SK-N-SH (cell line): Measurements from ENCODE around the gene MPZ. TPM values are rescaled to one million over a fixed set of nuclear protein-coding genes. Genes with fewer than 3 reads are reported as not detected.

Experiments used
- CTCF ChIA-PET: fragments of 300-600, 350-600 bp; formaldehyde crosslinking; extraction: SDS; loops from one replicate; lab custom pipeline; 2021; lab: Yijun Ruan, JAX
- POLR2A ChIA-PET: fragments of 350-600 bp; sonication (Branson Sonifier 250); formaldehyde crosslinking; extraction: SDS; loops from one replicate; lab custom pipeline; 2020; ENCODE audit warnings: antibody characterized with exemption, inconsistent platforms; lab: Yijun Ruan, JAX
- DNase-seq: peaks from one replicate; pipeline ENCODE4 v3.0.0; 2012
- H2AFZ ChIP-seq: fragments of 200-600 bp; sonication (generic); 2 replicates; pipeline ENCODE4 v1.8.1; 2016; ENCODE audit warnings: antibody characterized with exemption, mild to moderate bottlenecking, low read depth
- H3F3A ChIP-seq: fragments of 200-600 bp; sonication (generic); replicated peaks from 2 replicates; pipeline ENCODE3; 2016; ENCODE audit warnings: antibody characterized with exemption, mild to moderate bottlenecking; ENCODE audit not compliant: insufficient read depth
- H3K27ac ChIP-seq, 2 experiments: fragments of 200-500 bp in 1 of 2; fragments of 200-600 bp in 1 of 2; sonication (Bioruptor generic) in 1 of 2; sonication (generic), shearing (Covaris generic) in 1 of 2; 2 replicates each; pipeline versions ENCODE4 v1.5.1 to v1.6.1; 2014 to 2016; ENCODE audit warnings: low read depth in 2 of 2, inconsistent platforms in 1 of 2, low read length in 1 of 2, mild to moderate bottlenecking in 1 of 2, mixed read lengths in 1 of 2
- H3K27me3 ChIP-seq: fragments of 200-600 bp; sonication (generic), shearing (Covaris generic); 2 replicates; pipeline ENCODE4 v1.6.1; 2016; ENCODE audit warnings: mixed run types; ENCODE audit not compliant: insufficient read depth
- H3K36me3 ChIP-seq, 2 experiments: fragments of 200-500 bp in 1 of 2; fragments of 200-600 bp in 1 of 2; sonication (Bioruptor generic) in 1 of 2; sonication (generic) in 1 of 2; replicated peaks in 1 of 2; 2 replicates each; pipeline versions ENCODE3 to v1.5.1; 2014 to 2016; ENCODE audit warnings: low read length in 1 of 2, mild to moderate bottlenecking in 1 of 2; ENCODE audit not compliant: insufficient read depth in 2 of 2, control insufficient read depth in 1 of 2
- H3K4me1 ChIP-seq, 2 experiments: fragments of 200-500 bp in 1 of 2; fragments of 200-600 bp in 1 of 2; sonication (Bioruptor generic) in 1 of 2; sonication (generic), shearing (Covaris generic) in 1 of 2; 2 replicates each; pipeline versions ENCODE4 v1.5.1 to v1.6.1; 2014 to 2016; ENCODE audit warnings: low read depth in 1 of 2, low read length in 1 of 2, mixed run types in 1 of 2; ENCODE audit not compliant: insufficient read depth in 2 of 2, control insufficient read depth in 1 of 2
- H3K4me2 ChIP-seq: fragments of 200-600 bp; sonication (generic), shearing (Covaris generic); 2 replicates; pipeline ENCODE4 v1.6.1; 2017; ENCODE audit warnings: mixed run types
- H3K4me3 ChIP-seq, 2 experiments: fragments of 200-500 bp in 1 of 2; fragments of 200-600 bp in 1 of 2; sonication (Bioruptor generic) in 1 of 2; sonication (generic), shearing (Covaris generic) in 1 of 2; 2 replicates each; pipeline versions ENCODE4 v1.5.1 to v1.8.1; 2014 to 2016; ENCODE audit warnings: low read depth in 2 of 2, inconsistent platforms in 1 of 2, low read length in 1 of 2, mild to moderate bottlenecking in 1 of 2, mixed read lengths in 1 of 2, moderate library complexity in 1 of 2
- H3K79me2 ChIP-seq: fragments of 200-600 bp; sonication (generic); 2 replicates; pipeline ENCODE4 v1.8.1; 2017; ENCODE audit warnings: mild to moderate bottlenecking; ENCODE audit not compliant: insufficient read depth
- H3K9ac ChIP-seq: fragments of 200-600 bp; sonication (generic); 2 replicates; pipeline ENCODE4 v1.6.1; 2017; ENCODE audit warnings: mixed run types
- H3K9me2 ChIP-seq: fragments of 200-600 bp; sonication (generic); 2 replicates; pipeline ENCODE4 v1.6.1; 2017; ENCODE audit warnings: mixed run types
- H3K9me3 ChIP-seq: fragments of 200-600 bp; sonication (generic); 2 replicates; pipeline ENCODE4 v1.6.1; 2017; ENCODE audit warnings: mixed run types, mild to moderate bottlenecking, moderate library complexity
- H4K20me1 ChIP-seq: fragments of 200-600 bp; sonication (generic); 2 replicates; pipeline ENCODE4 v1.6.1; 2017; ENCODE audit warnings: mild to moderate bottlenecking, mixed run types; ENCODE audit not compliant: insufficient read depth
- CHD2 ChIP-seq: fragments of 150-350 bp; IDR thresholded peaks from 2 replicates; pipeline ENCODE4 v1.6.1; 2018; ENCODE audit warnings: low read length; ENCODE audit not compliant: partially characterized antibody
- EP300 ChIP-seq, 2 experiments: IDR thresholded peaks; 2 replicates each; pipeline versions ENCODE4 v1.4.0 to v1.6.1; 2012; ENCODE audit warnings: borderline replicate concordance in 1 of 2, low read depth in 1 of 2, low read length in 1 of 2
- EZH2phosphoT487 ChIP-seq: fragments of 200-600 bp; sonication (generic); IDR thresholded peaks from 2 replicates; pipeline ENCODE4 v1.6.1; 2017; ENCODE audit warnings: low read depth, mixed run types, mild to moderate bottlenecking, antibody characterized with exemption, moderate library complexity, borderline replicate concordance
- FOXJ3 ChIP-seq: sonication (generic); formaldehyde crosslinking; IDR thresholded peaks from 2 replicates; pipeline ENCODE4 v1.5.1; 2020; ENCODE audit warnings: mild to moderate bottlenecking, missing genetic modification reagents
- FOXM1 ChIP-seq: IDR thresholded peaks from 2 replicates; pipeline ENCODE4 v1.4.0; 2012; ENCODE audit warnings: low read depth, mild to moderate bottlenecking
- GABPA ChIP-seq: IDR thresholded peaks from 2 replicates; pipeline ENCODE4 v1.4.0; 2012; ENCODE audit warnings: low read depth, mild to moderate bottlenecking
- GATA2 ChIP-seq: sonication (generic); formaldehyde crosslinking; IDR thresholded peaks from 2 replicates; pipeline ENCODE4 v1.5.0; 2020; ENCODE audit warnings: mild to moderate bottlenecking, missing genetic modification reagents
- MAX ChIP-seq: IDR thresholded peaks from 2 replicates; pipeline ENCODE4 v1.4.0; 2012; ENCODE audit warnings: low read depth
- RAD21 ChIP-seq: IDR thresholded peaks from 2 replicates; pipeline ENCODE4 v1.6.1; 2012; ENCODE audit warnings: mild to moderate bottlenecking, low read length
- RCOR1 ChIP-seq: fragments of 150-350 bp; IDR thresholded peaks from 2 replicates; pipeline ENCODE4 v1.6.1; 2017; ENCODE audit warnings: antibody characterized with exemption, low read length
- REST ChIP-seq: IDR thresholded peaks from 2 replicates; pipeline ENCODE4 v1.6.1; 2012; ENCODE audit warnings: mild to moderate bottlenecking, low read depth, low read length, moderate library complexity
- RFX5 ChIP-seq: IDR thresholded peaks from 2 replicates; pipeline ENCODE4 v1.6.1; 2012; ENCODE audit warnings: mild to moderate bottlenecking, improper control_type of control experiment, low read length
- SIN3A ChIP-seq: IDR thresholded peaks from 2 replicates; pipeline ENCODE4 v1.6.1; 2012; ENCODE audit warnings: low read depth, mild to moderate bottlenecking, low read length, moderate library complexity, borderline replicate concordance
- SMC3 ChIP-seq: IDR thresholded peaks from 2 replicates; pipeline ENCODE4 v1.6.1; 2012; ENCODE audit warnings: low read depth, low read length, improper control_type of control experiment
- TEAD4 ChIP-seq: IDR thresholded peaks from 2 replicates; pipeline ENCODE4 v1.4.0; 2012; ENCODE audit warnings: mild to moderate bottlenecking, borderline replicate concordance; ENCODE audit not compliant: insufficient read depth
- USF2 ChIP-seq: fragments of 150-350 bp; IDR thresholded peaks from 2 replicates; pipeline ENCODE4 v1.6.1; 2017; ENCODE audit warnings: antibody characterized with exemption, low read length, low read depth, borderline replicate concordance
- YY1 ChIP-seq: IDR thresholded peaks from 2 replicates; pipeline ENCODE4 v1.4.0; 2012; ENCODE audit warnings: low read depth, mild to moderate bottlenecking
- WGBS: methylation state at CpG from one replicate; pipeline ENCODE4 v1.1.6; 2017; ENCODE audit warnings: low lambda C conversion rate; 5-methylcytosine and 5-hydroxymethylcytosine counted together
- polyA plus RNA-seq, 3 experiments: library from polyadenylated mRNA; depleted of rRNA; stranded (reverse); fragments of >200 nt; gene quantifications; 2 replicates each; pipeline ENCODE4 v1.2.3, GENCODE V29; 2012

The MPZ gene
- polyA plus RNA-seq, 1 of the 3 experiments (the other 2 are of a cell fraction): 2.4 TPM

GRCh38 chr1:161285521-161285920 lies 24.2 kb downstream of the MPZ start:
- no peak for TF ChIP-seq FOXJ3 (CRISPR knock-in tag)
- no peak for TF ChIP-seq CHD2
- no peak for TF ChIP-seq GABPA
- TF ChIP-seq MAX: no peak
- no peak for TF ChIP-seq EZH2phosphoT487
- ChIA-PET POLR2A (no interaction called here), CTCF (interaction anchor here (0.6 to 1.5 kb wide), 2 partner anchors 18 to 56 kb away, joined by 3 read pairs; no protein-coding TSS in a partner anchor)
- DNase-seq: no peak
- no peaks in the 10 kb centered on the region for H3F3A ChIP-seq
- no peak overlapping the region for H3K4me2 ChIP-seq
- H3K9me3 ChIP-seq: no peaks in the 10 kb centered on the region
- H2AFZ ChIP-seq: no peak overlapping the region
- no peaks in the 10 kb centered on the region for H3K9me2 ChIP-seq
- H3K9ac ChIP-seq: no peak overlapping the region
- no peaks in the 10 kb centered on the region for H3K36me3 ChIP-seq
- H3K4me3 ChIP-seq: no peak overlapping the region
- H3K4me1 ChIP-seq: no peaks in the 10 kb centered on the region
- H3K27me3 ChIP-seq: peaks cover 14% of the 10 kb centered on the region; the same call in 1 of the 2 replicates
- WGBS: 67% methylated on average over 5 of the region's 5 CpGs
- no peaks in the 10 kb centered on the region for H4K20me1 ChIP-seq
- H3K27ac ChIP-seq: no peak overlapping the region
- no peaks in the 10 kb centered on the region for H3K79me2 ChIP-seq

- H3F3A ChIP-seq: no peaks in the 10 kb centered on the region
- no peaks in the 10 kb centered on the region for H3K9me3 ChIP-seq
- no peaks in the 10 kb centered on the region for H3K9me2 ChIP-seq
- no peaks in the 10 kb centered on the region for H3K79me2 ChIP-seq
- H4K20me1 ChIP-seq: no peaks in the 10 kb centered on the region
- TF ChIP-seq TEAD4: no peak
- TF ChIP-seq SMC3: no peak
- TF ChIP-seq USF2: no peak
- TF ChIP-seq GATA2: no peak
- TF ChIP-seq EP300 (IDR thresholded peaks at IDR 0.05; ENCODE audit: borderline replicate concordance in 1 of 2, low read depth in 1 of 2, low read length in 1 of 2): no peak
- no peak for TF ChIP-seq REST
- TF ChIP-seq GABPA: no peak
- no peak for TF ChIP-seq SIN3A
- no peak for TF ChIP-seq EZH2phosphoT487
- TF ChIP-seq CHD2: no peak
- no peak for TF ChIP-seq FOXM1
- TF ChIP-seq YY1: no peak
- no peak for TF ChIP-seq RAD21
- TF ChIP-seq RCOR1: no peak
- no peak for TF ChIP-seq RFX5
- peaks cover 14% of the 10 kb centered on the region; the same call in 1 of the 2 replicates for H3K27me3 ChIP-seq
- ChIA-PET POLR2A (no interaction called here), CTCF (interaction anchor here (0.6 to 1.5 kb wide), 2 partner anchors 19 to 56 kb away, joined by 3 read pairs; no protein-coding TSS in a partner anchor)
- DNase-seq: no peak
- no peak overlapping the region for H3K4me2 ChIP-seq
- no peaks in the 10 kb centered on the region for H3K36me3 ChIP-seq
- H3K27ac ChIP-seq: no peak overlapping the region
- H3K4me3 ChIP-seq: no peak overlapping the region
- H2AFZ ChIP-seq: no peak overlapping the region
- no peak overlapping the region for H3K9ac ChIP-seq
- no peaks in the 10 kb centered on the region for H3K4me1 ChIP-seq
- WGBS: 65% methylated on average over 2 of the region's 2 CpGs
These were observed 24.7 kb downstream of the MPZ start for GRCh38 chr1:161285113-161285512.
